H1 (cell line): Measurements from ENCODE around the gene CAPN7.

Experiments
- CBX5 ChIP-seq: fragments of 300-800, 300-1000 bp; sonication (generic); IDR thresholded peaks from 2 replicates; pipeline ENCODE4 v1.7.1; 2016; ENCODE audit warnings: antibody characterized with exemption, low read length, low read depth
- EZH2 ChIP-seq: fragments of 200-600 bp; sonication (generic); IDR thresholded peaks from 2 replicates; pipeline ENCODE4 v1.7.1; 2012; ENCODE audit warnings: low read depth, mild to moderate bottlenecking, moderate library complexity, low read length, inconsistent platforms; ENCODE audit not compliant: severe bottlenecking
- GABPA ChIP-seq: IDR thresholded peaks from 2 replicates; pipeline ENCODE4 v1.6.1; 2011; ENCODE audit warnings: mild to moderate bottlenecking, low read length, moderate library complexity, borderline replicate concordance; ENCODE audit not compliant: insufficient read depth
- POLR2A ChIP-seq, 2 experiments: IDR thresholded peaks; 1 replicate in 1 of 2; 2 replicates in 1 of 2; pipeline ENCODE4 v1.6.1; 2011; ENCODE audit warnings: low read depth in 2 of 2, low read length in 2 of 2, mild to moderate bottlenecking in 2 of 2; ENCODE audit errors: control extremely low read depth in 1 of 2
- POLR2AphosphoS5 ChIP-seq: IDR thresholded peaks from 2 replicates; pipeline ENCODE4 v1.6.1; 2011; ENCODE audit warnings: low read depth, low read length
- RAD21 ChIP-seq, 2 experiments: IDR thresholded peaks in 1 of 2; conservative IDR thresholded peaks in 1 of 2; 2 replicates each; pipeline ENCODE4 v1.6.1; 2011; ENCODE audit warnings: low read depth in 2 of 2, low read length in 2 of 2, improper control_type of control experiment in 1 of 2, inconsistent platforms in 1 of 2, mild to moderate bottlenecking in 1 of 2, moderate library complexity in 1 of 2
- SUZ12 ChIP-seq: fragments of 200-600 bp; sonication (generic); IDR thresholded peaks from 2 replicates; pipeline ENCODE4 v1.6.1; 2012; ENCODE audit warnings: mild to moderate bottlenecking, inconsistent platforms, low read length, moderate library complexity, mixed read lengths
- TF ChIP-seq, protein P1 (sequence below), 3 experiments: IDR thresholded peaks; 1 replicate in 2 of 3; 2 replicates in 1 of 3; pipeline versions ENCODE4 v1.5.1 to v1.6.1; 2011; ENCODE audit warnings: low read length in 3 of 3, mild to moderate bottlenecking in 3 of 3, inconsistent platforms in 2 of 3, low read depth in 1 of 3, moderate library complexity in 1 of 3; ENCODE audit not compliant: insufficient read depth in 1 of 3; ENCODE audit errors: control extremely low read depth in 1 of 3

DNA sequence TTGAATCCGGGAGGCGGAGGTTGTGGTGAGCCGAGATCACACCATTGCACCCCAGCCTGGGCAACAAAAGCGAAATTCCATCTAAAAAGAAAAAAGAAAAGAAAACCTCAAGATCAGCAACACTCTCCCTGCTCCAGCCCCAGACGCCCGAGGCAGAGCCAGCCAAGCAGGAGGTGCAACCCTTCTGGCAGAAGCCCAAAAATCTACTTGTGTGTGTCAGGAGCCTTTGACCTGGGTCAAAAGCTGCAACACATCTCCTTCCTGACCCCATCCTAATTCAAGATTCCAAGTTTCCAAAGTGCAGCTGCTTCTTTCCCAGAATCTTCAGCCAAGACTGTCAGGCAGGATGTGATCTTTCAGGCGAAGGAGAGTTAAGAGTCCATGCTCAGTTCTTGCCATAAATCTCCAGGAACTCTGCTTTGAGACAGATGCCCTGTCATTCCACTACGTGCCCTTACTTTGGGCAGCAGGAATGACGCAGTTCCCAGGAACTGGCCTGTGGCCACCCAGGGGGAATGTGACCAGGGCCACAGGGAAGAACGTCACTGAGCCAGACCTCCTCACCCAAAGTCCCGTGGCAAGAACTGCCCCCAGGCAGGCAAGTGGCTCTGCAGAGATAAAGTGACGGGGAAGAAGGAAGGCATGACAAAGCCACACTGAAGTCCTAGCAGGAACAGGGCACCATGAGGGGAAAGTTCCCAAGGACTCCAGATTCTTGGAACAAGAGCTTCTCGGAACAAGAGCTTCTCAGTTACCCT, 86.9 kb downstream of the CAPN7 start:
- TF ChIP-seq GABPA (no peak), POLR2AphosphoS5 (no peak), CBX5 (no peak), SUZ12 (no peak), EZH2 (no peak), RAD21 (IDR thresholded peaks at IDR 0.05 in 1 of 2, conservative IDR thresholded peaks at IDR 0.05 in 1 of 2; ENCODE audit: low read depth in 2 of 2, low read length in 2 of 2) (no peak), POLR2A (IDR thresholded peaks at IDR 0.05; ENCODE audit: control extremely low read depth in 1 of 2, low read depth in 2 of 2, low read length in 2 of 2) (no peak)
- TF ChIP-seq, protein P1, sequence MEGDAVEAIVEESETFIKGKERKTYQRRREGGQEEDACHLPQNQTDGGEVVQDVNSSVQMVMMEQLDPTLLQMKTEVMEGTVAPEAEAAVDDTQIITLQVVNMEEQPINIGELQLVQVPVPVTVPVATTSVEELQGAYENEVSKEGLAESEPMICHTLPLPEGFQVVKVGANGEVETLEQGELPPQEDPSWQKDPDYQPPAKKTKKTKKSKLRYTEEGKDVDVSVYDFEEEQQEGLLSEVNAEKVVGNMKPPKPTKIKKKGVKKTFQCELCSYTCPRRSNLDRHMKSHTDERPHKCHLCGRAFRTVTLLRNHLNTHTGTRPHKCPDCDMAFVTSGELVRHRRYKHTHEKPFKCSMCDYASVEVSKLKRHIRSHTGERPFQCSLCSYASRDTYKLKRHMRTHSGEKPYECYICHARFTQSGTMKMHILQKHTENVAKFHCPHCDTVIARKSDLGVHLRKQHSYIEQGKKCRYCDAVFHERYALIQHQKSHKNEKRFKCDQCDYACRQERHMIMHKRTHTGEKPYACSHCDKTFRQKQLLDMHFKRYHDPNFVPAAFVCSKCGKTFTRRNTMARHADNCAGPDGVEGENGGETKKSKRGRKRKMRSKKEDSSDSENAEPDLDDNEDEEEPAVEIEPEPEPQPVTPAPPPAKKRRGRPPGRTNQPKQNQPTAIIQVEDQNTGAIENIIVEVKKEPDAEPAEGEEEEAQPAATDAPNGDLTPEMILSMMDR (IDR thresholded peaks at IDR 0.05; ENCODE audit: control extremely low read depth in 1 of 3, insufficient read depth in 1 of 3, low read depth in 1 of 3, low read length in 3 of 3): no peak
